Tibial nerve (tissue), 4 donors: ENCODE measurements around the gene SLC43A3.
"Not testable (repeated sequence)": the region's sequence is repeated elsewhere in the genome, so short reads cannot be mapped to it uniquely, and the experiment has no call there.

ENCODE experiments used
- CTCF ChIP-seq, 5 experiments: fragments of 200-600 bp in 3 of 5; fragments of 450-650 bp in 2 of 5; sonication (generic) in 3 of 5; IDR thresholded peaks; one replicate each; pipeline ENCODE4 v1.5.1; 2016 to 2019; ENCODE audit warnings: antibody characterized with exemption in 5 of 5, mild to moderate bottlenecking in 3 of 5, moderate library complexity in 2 of 5
- EP300 ChIP-seq, 2 donors: sonication (generic); formaldehyde crosslinking; IDR thresholded peaks; one replicate each; pipeline ENCODE4 v1.6.1; 2017; ENCODE audit warnings: antibody characterized with exemption in 2 of 2, mild to moderate bottlenecking in 1 of 2
- POLR2A ChIP-seq, 2 donors: fragments of 450-650 bp; IDR thresholded peaks; one replicate each; pipeline ENCODE4 v1.6.1; 2017; ENCODE audit warnings: antibody characterized with exemption in 2 of 2, mild to moderate bottlenecking in 2 of 2, moderate library complexity in 2 of 2

DNA sequence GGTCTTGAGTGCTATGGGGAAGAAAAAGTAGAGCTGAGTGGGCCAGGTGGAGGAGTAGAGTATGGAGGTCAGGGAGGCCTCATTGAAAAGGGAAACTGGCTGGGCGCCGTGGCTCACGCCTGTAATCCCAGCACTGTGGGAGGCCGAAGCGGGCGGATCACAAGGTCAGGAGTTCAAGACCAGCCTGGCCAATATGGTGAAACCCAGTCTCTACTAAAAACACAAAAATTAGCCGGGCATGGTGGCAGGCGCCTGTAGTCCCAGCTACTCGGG is 18.1 kb upstream of the SLC43A3 start:
- TF ChIP-seq CTCF, POLR2A, EP300 (IDR thresholded peaks at IDR 0.05): not testable (repeated sequence)
